ENCODE measurements around the gene KY.

DNA sequence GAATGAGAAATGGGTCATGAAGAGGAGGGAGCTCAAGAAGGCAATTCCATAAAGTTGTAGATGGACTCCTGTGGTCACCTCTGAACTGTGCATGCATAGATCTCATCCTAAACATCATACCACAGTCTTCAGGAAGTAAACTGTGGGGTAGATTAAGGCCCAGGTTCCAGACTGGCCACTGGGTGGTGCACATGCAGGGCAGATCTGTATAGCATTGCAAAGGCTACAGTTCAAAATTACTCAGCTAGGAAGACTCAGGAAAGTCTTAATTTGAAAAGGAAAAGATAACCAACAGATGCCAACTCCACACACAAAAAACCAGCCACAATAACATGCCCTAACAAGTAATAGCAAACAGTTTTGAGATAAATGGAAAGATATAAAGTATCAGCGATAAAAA, 20.3 kb downstream of the KY start:
- no peak for TF ChIP-seq POLR2A (IDR thresholded peaks at IDR 0.05)
- TF ChIP-seq, protein P1, sequence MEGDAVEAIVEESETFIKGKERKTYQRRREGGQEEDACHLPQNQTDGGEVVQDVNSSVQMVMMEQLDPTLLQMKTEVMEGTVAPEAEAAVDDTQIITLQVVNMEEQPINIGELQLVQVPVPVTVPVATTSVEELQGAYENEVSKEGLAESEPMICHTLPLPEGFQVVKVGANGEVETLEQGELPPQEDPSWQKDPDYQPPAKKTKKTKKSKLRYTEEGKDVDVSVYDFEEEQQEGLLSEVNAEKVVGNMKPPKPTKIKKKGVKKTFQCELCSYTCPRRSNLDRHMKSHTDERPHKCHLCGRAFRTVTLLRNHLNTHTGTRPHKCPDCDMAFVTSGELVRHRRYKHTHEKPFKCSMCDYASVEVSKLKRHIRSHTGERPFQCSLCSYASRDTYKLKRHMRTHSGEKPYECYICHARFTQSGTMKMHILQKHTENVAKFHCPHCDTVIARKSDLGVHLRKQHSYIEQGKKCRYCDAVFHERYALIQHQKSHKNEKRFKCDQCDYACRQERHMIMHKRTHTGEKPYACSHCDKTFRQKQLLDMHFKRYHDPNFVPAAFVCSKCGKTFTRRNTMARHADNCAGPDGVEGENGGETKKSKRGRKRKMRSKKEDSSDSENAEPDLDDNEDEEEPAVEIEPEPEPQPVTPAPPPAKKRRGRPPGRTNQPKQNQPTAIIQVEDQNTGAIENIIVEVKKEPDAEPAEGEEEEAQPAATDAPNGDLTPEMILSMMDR (IDR thresholded peaks at IDR 0.05): no peak

All from vagina (tissue), 2 donors.